Type B pancreatic cell (in vitro differentiated cells): ENCODE results near the gene DNAH6. TPM values are rescaled to one million over a fixed set of nuclear protein-coding genes. Genes with fewer than 3 reads are reported as not detected.

Experiments used
- DNase-seq: peaks from one replicate; pipeline ENCODE4 v3.0.0; 2021; ENCODE audit warnings: mixed read lengths; ENCODE audit not compliant: unreplicated experiment; ENCODE audit errors: extremely low spot score
- H3K27ac Mint-ChIP-seq: 2 replicates; pipeline ENCODE4 v1.8.0; 2021; ENCODE audit warnings: mild to moderate bottlenecking, mixed read lengths
- H3K27me3 Mint-ChIP-seq: 2 replicates; pipeline ENCODE4 v1.8.0; 2021; ENCODE audit warnings: mixed read lengths
- H3K36me3 Mint-ChIP-seq: 2 replicates; pipeline ENCODE4 v1.8.0; 2021; ENCODE audit warnings: mixed read lengths
- H3K4me1 Mint-ChIP-seq: one replicate; pipeline ENCODE4 v1.8.0; 2021; ENCODE audit warnings: mixed read lengths; ENCODE audit not compliant: unreplicated experiment
- H3K4me3 Mint-ChIP-seq: 2 replicates; pipeline ENCODE4 v1.8.0; 2021; ENCODE audit warnings: mild to moderate bottlenecking, mixed read lengths
- H3K9me3 Mint-ChIP-seq: 2 replicates; pipeline ENCODE4 v1.8.0; 2021; ENCODE audit warnings: mixed read lengths
- CTCF ChIP-seq: fragments of 200-600 bp; sonication (generic); conservative IDR thresholded peaks from 2 replicates; pipeline ENCODE4 v1.5.0; 2021; ENCODE audit warnings: antibody characterized with exemption, mild to moderate bottlenecking
- total RNA-seq: library from RNA; stranded (reverse); gene quantifications from 2 replicates; pipeline ENCODE4 v1.2.1, GENCODE V29; 2021; ENCODE audit warnings: low replicate concordance

Gene DNAH6
- total RNA-seq, 1 donor from 2014 or later, result 3.8 TPM

- Mint-ChIP-seq H3K4me1 (no peaks in the 10 kb centered on the region), H3K4me3 (no peak overlapping the region), H3K27ac (no peak overlapping the region), H3K36me3 (no peaks in the 10 kb centered on the region), H3K27me3 (no peaks in the 10 kb centered on the region), H3K9me3 (peaks cover 3% of the 10 kb centered on the region)
- DNase-seq, result no peak
- TF ChIP-seq CTCF, result no peak
These were observed 216.8 kb downstream of the DNAH6 start for GRCh38 chr2:84732897-84733778.

GRCh38 chr2:84735389-84735788 is 219.1 kb downstream of the DNAH6 start:
- Mint-ChIP-seq H3K4me3 (no peak overlapping the region), H3K9me3 (peaks cover 3% of the 10 kb centered on the region), H3K4me1 (no peaks in the 10 kb centered on the region), H3K27me3 (peaks cover 2% of the 10 kb centered on the region), H3K27ac (no peak overlapping the region), H3K36me3 (no peaks in the 10 kb centered on the region)
- no peak for DNase-seq
- no peak for TF ChIP-seq CTCF

- TF ChIP-seq CTCF, result peak; percentile 39
- Mint-ChIP-seq H3K4me1 (no peaks in the 10 kb centered on the region), H3K27me3 (peaks cover 2% of the 10 kb centered on the region), H3K9me3 (peaks cover 3% of the 10 kb centered on the region), H3K4me3 (no peak overlapping the region), H3K36me3 (no peaks in the 10 kb centered on the region), H3K27ac (no peak overlapping the region)
- no peak for DNase-seq
These were observed 225.0 kb downstream of the DNAH6 start for GRCh38 chr2:84741182-84741822.

GRCh38 chr2:84748341-84748740 is 232.0 kb downstream of the DNAH6 start:
- H3K27ac Mint-ChIP-seq, result no peak overlapping the region
- no peaks in the 10 kb centered on the region for H3K36me3 Mint-ChIP-seq
- no peak for DNase-seq
- no peak for TF ChIP-seq CTCF
- no peak overlapping the region for H3K4me3 Mint-ChIP-seq
- no peaks in the 10 kb centered on the region for H3K27me3 Mint-ChIP-seq
- H3K9me3 Mint-ChIP-seq, result no peaks in the 10 kb centered on the region
- H3K4me1 Mint-ChIP-seq, result no peaks in the 10 kb centered on the region

GRCh38 chr2:84749442-84749841 is 233.1 kb downstream of the DNAH6 start:
- no peaks in the 10 kb centered on the region for H3K27me3 Mint-ChIP-seq
- H3K4me3 Mint-ChIP-seq, result no peak overlapping the region
- H3K27ac Mint-ChIP-seq, result no peak overlapping the region
- no peaks in the 10 kb centered on the region for H3K9me3 Mint-ChIP-seq
- DNase-seq, result no peak
- no peaks in the 10 kb centered on the region for H3K4me1 Mint-ChIP-seq
- no peaks in the 10 kb centered on the region for H3K36me3 Mint-ChIP-seq
- no peak for TF ChIP-seq CTCF
